NCI-H460 (cell line): Measurements from ENCODE around the gene CENPM. TPM values are rescaled to one million over a fixed set of nuclear protein-coding genes. Genes with fewer than 3 reads are reported as not detected.

Experiments used
- DNase-seq: peaks from one replicate; pipeline ENCODE4 v3.0.0-alpha.2; 2016; ENCODE audit warnings: low read depth; ENCODE audit errors: extremely low read depth
- total RNA-seq: library from RNA; depleted of rRNA; stranded (reverse); fragments of >200 nt; shearing (Covaris generic); gene quantifications from 2 replicates; pipeline ENCODE4 v1.2.3, GENCODE V29; 2014

CENPM gene
- total RNA-seq, 1 experiment from 2014 or later = 20.7 TPM

GRCh38 chr22:41915786-41916493, 31.0 kb downstream of the CENPM start:
- no peak for DNase-seq

DNA sequence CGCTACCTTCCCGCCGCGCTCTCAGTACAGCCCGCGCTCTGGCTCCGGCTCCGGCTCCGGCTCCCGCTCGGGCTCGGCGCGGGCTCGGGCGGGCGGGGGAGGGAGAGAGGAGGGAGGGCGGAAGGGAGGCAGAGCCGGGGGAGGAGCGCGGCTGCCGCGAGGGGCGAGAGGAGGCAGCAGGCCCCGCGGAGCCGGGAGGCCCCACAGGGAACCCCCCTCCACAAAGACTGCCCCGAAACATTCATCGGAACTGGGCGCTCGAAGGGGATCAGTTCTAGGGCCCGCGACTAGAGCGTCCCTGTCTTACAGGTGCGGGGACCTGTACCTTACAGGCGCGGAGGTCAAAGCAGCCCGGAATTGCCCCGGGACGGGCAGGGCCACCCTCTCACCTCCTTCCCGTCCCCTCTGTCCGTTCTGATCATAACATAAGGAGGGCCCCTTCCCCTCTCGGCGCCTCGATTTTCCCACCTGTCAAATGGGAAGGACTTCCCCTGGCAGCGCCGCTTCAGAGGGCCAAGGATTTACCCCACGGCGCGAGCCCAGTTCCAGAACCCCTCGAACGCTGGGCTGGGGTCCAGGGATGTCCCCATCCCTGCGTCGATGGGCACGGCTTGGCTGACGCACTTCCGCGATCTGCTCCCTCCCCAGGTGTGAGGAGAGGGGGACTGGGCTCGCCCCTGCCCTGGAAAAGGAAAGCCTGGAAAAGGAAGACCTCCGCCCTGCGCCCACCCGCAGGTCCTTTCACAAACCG, 31.7 kb downstream of the CENPM start, which contains the start of gene SHISA8:
TSS of gene SHISA8 (minus strand) at position 40 of the 751 bp plus-strand sequence. CDS start 407 bp downstream, outside the sequence.
- peak; percentile 15 for DNase-seq

DNA sequence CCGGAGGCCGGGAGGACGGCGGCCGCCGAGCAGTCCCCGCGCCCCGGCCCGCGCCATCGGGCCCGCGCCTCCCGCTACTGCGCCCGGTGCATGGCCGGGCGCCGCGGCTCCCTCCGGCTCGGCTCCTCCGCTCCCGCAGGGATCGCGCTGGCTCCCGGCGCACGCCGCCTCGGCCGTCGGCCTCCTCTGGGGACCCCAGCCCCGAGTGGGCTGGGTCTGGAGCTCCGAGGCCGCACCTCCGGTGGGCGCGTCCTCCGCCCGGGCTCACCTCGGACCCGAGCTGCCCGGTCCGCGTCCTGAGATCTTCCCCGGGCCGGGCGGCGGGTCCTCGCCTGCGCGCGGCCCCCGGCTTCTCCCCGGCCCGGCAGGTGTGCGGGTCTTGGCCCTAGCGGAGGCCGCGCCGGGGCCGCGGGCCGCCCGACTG, 32.3 kb downstream of the CENPM start:
- DNase-seq = no peak

- DNase-seq = no peak
These were observed 33.0 kb downstream of the CENPM start for GRCh38 chr22:41913842-41914534.

DNA sequence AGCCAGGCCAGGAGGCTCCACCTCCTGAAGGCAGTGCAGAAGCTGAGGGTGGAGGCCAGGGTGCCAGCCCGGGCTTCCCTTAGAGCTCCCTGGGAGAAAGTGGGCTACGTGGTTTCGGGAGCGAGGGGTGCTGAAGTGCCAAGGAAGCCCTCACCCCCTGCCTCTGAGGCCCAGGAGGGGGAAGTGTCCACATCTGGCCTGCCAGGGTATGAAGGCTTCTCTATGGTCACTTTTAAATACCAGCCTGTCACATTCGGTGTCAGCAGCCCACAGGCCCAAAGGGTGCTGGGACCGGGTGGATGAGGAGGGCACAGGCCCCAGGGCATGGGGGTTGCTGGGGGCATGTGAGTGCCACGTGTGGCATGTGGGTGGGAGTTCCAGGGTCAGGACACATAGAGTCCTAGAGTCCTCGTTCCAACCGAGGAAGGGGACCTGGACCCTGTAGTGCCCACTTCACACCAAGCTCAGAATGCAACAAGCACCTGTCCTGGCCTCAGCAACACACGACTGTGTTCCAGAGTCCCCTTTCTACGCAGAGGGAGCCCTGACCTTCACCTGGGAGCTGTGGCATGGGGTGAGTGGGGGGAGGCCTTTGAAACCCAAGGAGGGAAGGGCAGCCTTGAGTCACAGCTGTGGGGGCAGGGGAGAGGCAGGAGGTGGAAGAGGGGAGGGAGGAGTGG, 33.8 kb downstream of the CENPM start:
- no peak for DNase-seq

DNA sequence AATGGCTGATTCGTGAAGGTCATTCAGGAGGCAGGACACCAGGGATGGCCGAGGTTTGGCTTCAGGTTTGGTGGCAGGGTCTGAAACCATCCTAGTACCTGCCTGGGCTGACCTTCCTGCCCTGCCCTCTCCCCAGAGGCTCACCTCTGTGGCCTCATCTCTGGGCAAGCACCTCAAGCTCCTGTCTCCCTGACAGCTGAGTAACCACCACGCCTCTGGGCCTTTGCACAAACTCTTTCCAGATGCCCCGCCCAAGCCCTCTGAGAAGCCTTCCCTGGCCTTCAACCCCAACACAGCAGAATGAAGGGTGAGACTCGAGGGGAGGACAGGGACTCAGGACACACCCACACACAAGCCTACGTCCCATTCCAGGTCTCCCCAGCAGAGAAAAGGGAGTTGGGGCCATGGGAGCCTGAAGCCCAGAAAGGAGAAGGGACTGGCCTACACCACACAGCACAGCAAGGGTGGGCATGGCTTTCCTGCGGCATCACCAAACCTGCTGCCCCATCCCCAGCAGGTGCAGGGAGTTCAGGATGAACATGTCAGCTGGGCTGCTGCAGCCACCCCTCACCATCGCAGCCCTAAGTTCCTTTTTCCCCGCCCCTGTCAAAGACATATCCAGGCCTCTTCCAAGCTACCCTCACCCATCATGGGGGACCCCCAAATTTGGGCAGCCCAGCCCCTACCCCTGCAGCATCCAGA, 34.5 kb downstream of the CENPM start:
- DNase-seq = no peak

DNA sequence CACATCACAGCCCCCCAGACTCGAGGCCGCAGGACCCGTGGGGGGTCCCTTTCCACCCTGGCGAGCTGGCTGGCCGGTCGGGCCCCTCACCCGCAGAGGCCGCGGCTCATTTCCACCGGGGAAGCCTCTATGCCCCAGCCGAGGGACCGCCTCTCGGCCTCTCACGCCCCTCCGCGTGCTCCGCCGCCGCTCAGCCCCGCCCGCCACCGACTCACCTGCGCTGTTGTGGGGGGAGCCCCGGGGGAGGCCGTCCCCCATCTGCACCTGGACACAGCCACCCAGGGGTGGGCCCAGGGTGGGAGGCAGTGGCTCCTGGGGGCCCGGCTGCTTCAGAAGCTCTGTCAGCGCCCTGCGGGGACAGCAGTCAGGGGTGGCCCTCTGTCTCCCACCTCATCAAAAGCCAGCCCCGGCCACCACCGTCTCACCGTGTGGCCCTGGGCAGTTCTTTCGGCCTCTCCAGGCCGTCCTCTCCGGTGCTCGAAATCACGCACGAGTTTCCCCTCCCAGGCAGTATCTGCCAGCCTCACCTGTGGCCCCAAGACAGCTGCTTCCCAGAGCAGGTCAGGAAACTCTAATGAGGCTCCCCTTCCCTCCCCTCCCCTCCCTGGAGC, 35.8 kb downstream of the CENPM start:
- no peak for DNase-seq

GRCh38 chr22:41910050-41911000, 36.6 kb downstream of the CENPM start:
- DNase-seq = no peak

DNA sequence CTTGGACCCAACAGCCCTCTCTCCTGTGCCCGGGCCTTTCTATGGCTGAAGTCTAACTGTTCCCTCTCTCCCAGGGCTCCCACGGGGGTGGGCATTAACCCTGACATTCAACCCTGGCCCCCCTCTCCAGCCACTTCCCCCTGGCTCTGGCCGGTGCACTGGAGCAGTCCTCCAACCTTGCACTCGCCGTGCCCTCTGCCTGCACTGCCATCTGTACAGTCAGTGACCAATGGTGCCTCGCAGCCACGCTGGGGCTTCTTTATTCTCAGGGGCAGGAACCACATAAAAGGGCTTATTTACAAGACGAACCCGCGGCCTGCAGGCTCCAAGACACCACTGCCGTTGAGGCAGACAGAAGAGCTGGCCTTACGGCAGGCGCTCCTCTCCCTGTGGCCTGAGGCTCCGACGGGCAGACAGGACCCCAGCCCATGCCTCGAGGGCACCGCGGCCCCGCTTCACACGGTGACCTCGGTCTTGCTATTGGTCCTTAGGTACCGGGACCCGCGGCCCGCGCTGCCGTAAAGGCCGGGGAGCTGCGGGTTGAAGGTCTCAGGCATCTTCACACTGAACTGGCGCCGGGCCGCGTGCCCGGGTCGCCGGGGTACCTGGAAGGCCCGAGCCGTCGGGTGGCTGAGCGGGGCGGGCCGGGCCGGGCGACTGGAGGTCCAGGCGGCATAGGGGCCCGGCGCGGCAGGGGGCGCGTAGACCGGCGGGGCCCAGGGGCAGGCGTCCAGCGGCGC, 37.5 kb downstream of the CENPM start:
- DNase-seq = no peak

DNA sequence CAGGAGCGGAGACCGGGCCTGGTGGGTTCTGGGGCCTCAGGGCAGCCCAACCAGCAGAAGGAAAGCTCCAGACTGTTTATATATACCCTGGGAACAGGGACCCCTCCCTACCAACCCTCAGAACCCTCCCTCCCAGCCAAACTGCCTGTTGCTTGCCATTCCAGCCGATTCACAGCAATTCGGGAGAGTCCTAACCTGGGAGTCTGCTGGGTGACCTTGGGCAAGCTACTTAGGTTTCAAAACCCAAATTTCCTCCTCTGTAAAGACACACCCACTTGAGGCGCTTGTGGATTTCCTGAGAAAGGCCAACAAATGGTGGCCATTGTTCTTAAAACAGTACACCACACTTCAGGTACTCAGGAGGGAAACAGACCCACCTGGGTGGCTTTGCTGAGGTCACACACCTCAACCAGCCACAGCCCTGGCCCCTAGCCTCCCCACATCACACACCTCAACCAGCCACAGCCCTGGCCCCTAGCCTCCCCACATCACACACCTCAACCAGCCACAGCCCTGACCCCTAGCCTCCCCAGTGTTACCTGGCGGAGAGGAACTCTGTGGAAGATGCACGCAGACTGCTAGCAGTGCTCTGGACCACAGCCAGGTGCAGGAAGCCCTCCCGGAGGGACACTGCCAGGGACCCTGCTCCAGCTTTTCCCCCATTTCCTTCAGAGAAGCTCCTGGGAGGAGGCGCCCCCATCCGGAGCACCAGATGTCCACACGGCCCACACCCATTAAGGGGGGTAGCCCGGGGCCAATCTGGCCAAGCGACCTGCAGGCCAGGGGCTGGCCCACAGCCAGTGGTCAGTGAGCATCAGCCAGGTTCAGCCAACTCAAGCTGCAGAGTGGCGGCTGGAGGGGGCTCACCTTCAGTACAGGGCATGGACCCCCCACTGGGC, 38.3 kb downstream of the CENPM start:
- no peak for DNase-seq

DNA sequence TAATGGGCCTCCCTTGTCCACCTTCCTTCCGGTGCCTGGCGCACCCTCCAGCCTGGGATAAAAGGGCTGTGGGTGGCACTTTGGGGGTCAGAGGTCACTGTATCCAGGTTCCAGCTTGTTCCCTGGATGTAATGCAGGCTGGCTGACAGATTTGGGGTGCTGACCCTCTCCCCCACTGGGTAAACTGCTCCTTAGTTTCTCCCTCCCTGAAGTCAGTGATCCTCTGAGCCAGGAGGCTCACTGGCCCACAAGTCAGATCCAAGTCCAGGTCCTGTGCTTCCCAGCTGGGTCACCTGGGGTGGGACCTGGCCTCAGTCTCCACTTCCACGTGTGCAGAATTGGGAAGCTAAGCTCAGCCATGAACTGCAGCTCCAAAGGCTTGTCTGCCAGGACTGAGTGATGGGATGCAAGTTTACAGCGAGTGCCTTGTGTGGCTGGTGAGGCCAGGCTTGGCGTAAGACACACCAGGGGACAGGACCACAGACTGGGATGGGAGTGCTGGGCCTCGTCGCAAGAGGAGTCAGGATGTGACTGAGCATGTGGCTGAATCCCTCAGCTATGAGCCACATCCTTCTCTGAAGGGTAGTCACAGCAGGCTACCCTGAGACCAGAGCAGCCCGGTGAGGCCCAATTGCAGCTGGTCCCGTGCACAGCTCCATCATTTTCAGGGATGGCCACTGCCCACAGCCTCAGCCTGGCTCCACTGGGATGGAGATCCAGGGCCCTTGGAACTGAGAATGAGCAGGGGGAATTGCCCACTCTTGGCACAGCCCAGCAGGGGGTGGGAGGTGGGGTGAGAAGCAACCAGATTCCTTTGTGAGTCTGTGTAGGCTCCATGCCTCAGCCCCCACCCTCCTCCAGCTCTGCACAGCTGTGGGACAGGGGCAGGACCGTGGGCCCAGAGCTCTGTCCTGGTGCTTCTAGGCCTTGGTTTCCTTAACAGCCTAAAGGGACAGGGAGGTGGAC, 39.2 kb downstream of the CENPM start:
- DNase-seq = no peak

GRCh38 chr22:41906822-41907221, 40.1 kb downstream of the CENPM start:
- no peak for DNase-seq

DNA sequence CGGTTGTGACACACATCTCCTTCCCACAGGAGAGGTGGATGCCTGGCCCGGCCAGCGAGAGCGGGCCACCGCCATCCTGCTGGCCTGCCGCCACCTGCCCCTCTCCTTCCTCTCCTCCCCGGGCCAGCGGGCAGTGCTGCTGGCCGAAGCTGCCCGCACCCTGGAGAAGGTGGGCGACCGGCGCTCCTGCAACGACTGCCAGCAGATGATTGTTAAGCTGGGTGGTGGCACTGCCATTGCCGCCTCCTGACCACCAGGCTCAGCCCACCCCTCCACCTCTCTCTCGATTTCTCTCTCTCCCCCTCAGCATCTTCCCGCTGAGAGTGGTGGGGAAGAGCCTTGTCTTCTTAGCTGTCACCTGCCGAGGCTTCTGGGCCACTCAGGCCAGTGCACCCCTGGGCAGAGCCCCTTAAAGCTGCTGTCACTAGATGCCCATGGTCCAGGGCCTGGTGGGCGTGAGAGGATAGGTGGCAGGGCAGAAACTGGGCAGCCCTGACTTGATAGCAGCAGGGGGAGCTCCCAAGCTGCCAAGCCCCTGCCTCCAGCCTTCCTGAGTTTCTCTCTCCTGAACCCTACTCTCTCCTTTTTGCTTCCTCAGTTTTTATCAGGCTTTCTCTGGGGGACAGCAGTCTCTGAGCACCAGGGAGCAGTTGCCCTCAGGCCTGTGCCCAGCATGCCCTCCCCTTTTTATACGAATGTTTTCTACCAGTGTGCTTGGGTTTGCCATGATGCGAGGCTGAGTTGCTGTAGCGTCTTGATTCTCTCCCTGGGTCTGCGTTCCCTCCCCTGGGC, 41.3 kb downstream of the CENPM start:
- DNase-seq = no peak

DNA sequence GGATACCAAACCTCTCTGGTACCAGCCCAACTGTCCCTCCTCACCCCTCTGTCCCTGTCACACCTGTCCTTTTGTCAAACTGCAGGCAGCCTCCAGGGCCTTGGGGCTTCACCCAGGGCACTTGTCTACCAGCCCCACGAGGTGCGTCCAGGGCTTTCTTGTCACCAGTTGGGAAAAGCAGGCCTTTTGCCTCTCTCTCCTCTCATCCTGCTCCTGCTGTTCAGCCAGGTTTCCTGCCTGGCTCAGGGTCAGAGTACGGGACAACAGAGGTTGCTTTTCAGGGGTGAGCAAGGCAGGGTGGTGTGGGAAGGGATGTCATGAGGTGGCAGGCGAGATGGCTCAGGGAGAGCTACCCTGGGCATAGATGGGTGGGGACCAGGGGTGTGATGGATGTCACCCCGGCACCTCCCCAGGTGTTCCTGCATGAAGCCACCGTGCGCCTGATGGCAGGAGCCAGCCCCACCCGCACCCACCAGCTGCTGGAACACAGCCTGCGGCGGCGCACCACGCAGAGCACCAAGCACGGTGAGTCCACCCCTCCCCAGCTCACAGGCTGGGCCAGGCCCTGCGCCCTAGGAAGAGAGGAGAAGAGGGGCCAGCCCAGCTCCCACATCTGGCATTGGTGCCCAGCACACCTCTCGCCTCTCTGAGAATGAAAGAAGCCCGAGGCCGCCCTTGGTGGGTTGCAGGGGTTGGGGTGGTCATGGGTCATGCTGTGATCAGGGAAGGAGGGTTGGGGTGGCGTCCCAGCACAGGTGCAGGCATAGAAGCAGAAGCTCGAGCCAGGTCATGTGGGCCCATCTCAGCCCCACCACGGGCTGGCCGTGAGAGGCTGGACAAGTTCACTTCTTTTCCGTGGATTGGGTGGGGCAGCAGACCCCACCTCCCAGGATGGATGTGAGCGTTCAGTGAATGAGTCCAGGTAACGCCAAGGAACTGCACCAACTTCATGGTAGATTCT, 42.2 kb downstream of the CENPM start:
- DNase-seq = no peak
